Endodermal cell (in vitro differentiated cells): ENCODE measurements around the gene GALNS. TPM values are rescaled to one million over a fixed set of nuclear protein-coding genes. Genes with fewer than 3 reads are reported as not detected.

ENCODE experiments used
- DNase-seq: peaks from one replicate; pipeline ENCODE4 v3.0.0-alpha.2; 2017
- H3K27ac ChIP-seq: 2 replicates; pipeline ENCODE4 v1.5.1; 2013; ENCODE audit warnings: mild to moderate bottlenecking, low read depth, low read length, moderate library complexity
- H3K27me3 ChIP-seq: 2 replicates; pipeline ENCODE4 v1.6.1; 2013; ENCODE audit warnings: mild to moderate bottlenecking, low read length, moderate library complexity; ENCODE audit not compliant: insufficient read depth, control insufficient read depth, poor library complexity, severe bottlenecking
- H3K36me3 ChIP-seq: 2 replicates; pipeline ENCODE4 v1.7.0; 2013; ENCODE audit warnings: mild to moderate bottlenecking, low read length, moderate library complexity; ENCODE audit not compliant: control insufficient read depth, insufficient read depth
- H3K4me1 ChIP-seq: one replicate; pipeline ENCODE4 v1.7.0; 2013; ENCODE audit warnings: low read length; ENCODE audit not compliant: control insufficient read depth, insufficient read depth
- H3K4me3 ChIP-seq: 2 replicates; pipeline ENCODE4 v1.5.1; 2013; ENCODE audit warnings: mild to moderate bottlenecking, low read length, moderate library complexity
- H3K9ac ChIP-seq: 2 replicates; pipeline ENCODE4 v1.6.1; 2013; ENCODE audit warnings: mild to moderate bottlenecking, low read length, moderate library complexity; ENCODE audit not compliant: poor library complexity, severe bottlenecking; ENCODE audit errors: extremely low read depth
- H3K9me3 ChIP-seq: 2 replicates; pipeline ENCODE4 v1.6.1; 2013; ENCODE audit warnings: mild to moderate bottlenecking, low read length, moderate library complexity; ENCODE audit not compliant: control insufficient read depth
- H3K27ac Mint-ChIP-seq: 2 replicates; pipeline ENCODE4 v1.8.0; 2020; ENCODE audit warnings: mixed read lengths
- H3K27me3 Mint-ChIP-seq: 2 replicates; pipeline ENCODE4 v1.8.0; 2021; ENCODE audit warnings: mild to moderate bottlenecking, mixed read lengths; ENCODE audit not compliant: insufficient read depth
- H3K36me3 Mint-ChIP-seq: 2 replicates; pipeline ENCODE4 v1.8.0; 2020; ENCODE audit warnings: low read depth, mixed read lengths
- H3K4me1 Mint-ChIP-seq: 2 replicates; pipeline ENCODE4 v1.8.0; 2020; ENCODE audit warnings: mixed read lengths
- H3K4me3 Mint-ChIP-seq: 2 replicates; pipeline ENCODE4 v1.8.0; 2020; ENCODE audit warnings: mild to moderate bottlenecking, moderate library complexity, mixed read lengths
- H3K9me3 Mint-ChIP-seq: 2 replicates; pipeline ENCODE4 v1.8.0; 2020; ENCODE audit warnings: mild to moderate bottlenecking, mixed read lengths
- WGBS, 2 experiments: methylation state at CpG; one replicate each; pipeline versions ENCODE4 v1.1.5 to v1.1.7; 2013; ENCODE audit warnings: missing lambda C conversion rate in 2 of 2, mixed read lengths in 1 of 2; ENCODE audit not compliant: insufficient coverage in 1 of 2, insufficient read length in 1 of 2; 5-methylcytosine and 5-hydroxymethylcytosine counted together
- total RNA-seq, 2 donors: library from RNA; stranded (reverse); fragmentation: NEBNext Ultra II Directional in 1 of 2; extraction: Animal tissue kit (Norgen Biotek cat#: 25700) in 1 of 2; gene quantifications; 2 replicates in 1 of 2; 3 replicates in 1 of 2; pipeline ENCODE4 v1.2.1, GENCODE V29; 2021
- TF ChIP-seq, protein P1 (sequence below): fragments of 200-600 bp; sonication (generic); conservative IDR thresholded peaks from 2 replicates; pipeline ENCODE4 v1.5.0; 2021; ENCODE audit warnings: antibody characterized with exemption, mild to moderate bottlenecking

Gene GALNS
- total RNA-seq, 2 donors from 2014 or later: 32.2 to 39.6 TPM

GRCh38 chr16:88886420-88886844 is 29.7 kb upstream of the GALNS start:
- Histone ChIP-seq H3K36me3 (no peaks in the 10 kb centered on the region), H3K4me1 (no peaks in the 10 kb centered on the region), H3K9ac (no peak overlapping the region), H3K9me3 (no peaks in the 10 kb centered on the region), H3K27me3 (no peaks in the 10 kb centered on the region), H3K4me3 (no peak overlapping the region), H3K27ac (no peak overlapping the region)
- no peaks in the 10 kb centered on the region for H3K36me3 Mint-ChIP-seq
- WGBS, 2 experiments: 93 to 96% methylated on average over 14 to 15 of the region's 15 CpGs
- TF ChIP-seq, protein P1, sequence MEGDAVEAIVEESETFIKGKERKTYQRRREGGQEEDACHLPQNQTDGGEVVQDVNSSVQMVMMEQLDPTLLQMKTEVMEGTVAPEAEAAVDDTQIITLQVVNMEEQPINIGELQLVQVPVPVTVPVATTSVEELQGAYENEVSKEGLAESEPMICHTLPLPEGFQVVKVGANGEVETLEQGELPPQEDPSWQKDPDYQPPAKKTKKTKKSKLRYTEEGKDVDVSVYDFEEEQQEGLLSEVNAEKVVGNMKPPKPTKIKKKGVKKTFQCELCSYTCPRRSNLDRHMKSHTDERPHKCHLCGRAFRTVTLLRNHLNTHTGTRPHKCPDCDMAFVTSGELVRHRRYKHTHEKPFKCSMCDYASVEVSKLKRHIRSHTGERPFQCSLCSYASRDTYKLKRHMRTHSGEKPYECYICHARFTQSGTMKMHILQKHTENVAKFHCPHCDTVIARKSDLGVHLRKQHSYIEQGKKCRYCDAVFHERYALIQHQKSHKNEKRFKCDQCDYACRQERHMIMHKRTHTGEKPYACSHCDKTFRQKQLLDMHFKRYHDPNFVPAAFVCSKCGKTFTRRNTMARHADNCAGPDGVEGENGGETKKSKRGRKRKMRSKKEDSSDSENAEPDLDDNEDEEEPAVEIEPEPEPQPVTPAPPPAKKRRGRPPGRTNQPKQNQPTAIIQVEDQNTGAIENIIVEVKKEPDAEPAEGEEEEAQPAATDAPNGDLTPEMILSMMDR: no peak
- no peak overlapping the region for H3K4me3 Mint-ChIP-seq
- no peaks in the 10 kb centered on the region for H3K4me1 Mint-ChIP-seq
- H3K27me3 Mint-ChIP-seq: no peaks in the 10 kb centered on the region
- no peak for DNase-seq
- H3K27ac Mint-ChIP-seq: no peak overlapping the region
- H3K9me3 Mint-ChIP-seq: no peaks in the 10 kb centered on the region

DNA sequence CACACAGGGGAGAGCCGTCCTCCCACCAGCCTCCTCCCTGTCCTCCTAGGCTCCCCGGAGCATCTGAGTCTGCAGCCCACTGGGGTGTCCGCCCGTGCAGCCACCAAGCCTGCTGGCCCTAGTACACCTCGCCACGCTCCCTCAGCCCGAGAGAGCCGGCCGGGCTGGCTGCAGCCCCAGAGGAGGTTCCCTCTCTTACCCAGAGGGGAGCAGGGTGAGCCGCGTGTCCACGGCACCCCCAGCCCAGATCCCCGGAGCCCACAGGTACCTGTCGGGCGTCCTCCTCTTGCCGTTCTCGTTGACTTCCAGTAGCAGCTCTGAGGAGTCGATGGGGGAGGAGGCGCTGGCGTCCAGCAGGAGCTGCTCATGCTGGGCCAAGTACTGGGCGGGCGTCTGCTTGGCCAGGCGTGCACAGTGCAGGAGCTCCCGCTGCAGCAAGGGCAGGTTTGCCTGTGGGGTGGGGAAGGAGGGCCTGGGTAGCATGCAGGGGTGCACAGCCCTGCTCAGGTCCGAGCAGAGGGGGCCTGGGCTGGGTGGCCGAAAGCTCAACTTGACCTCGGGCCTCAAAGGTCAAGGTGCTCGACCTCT is 29.0 kb upstream of the GALNS start:
- TF ChIP-seq, protein P1: no peak
- Histone ChIP-seq H3K9ac (no peak overlapping the region), H3K9me3 (no peaks in the 10 kb centered on the region), H3K27me3 (no peaks in the 10 kb centered on the region), H3K4me3 (no peak overlapping the region), H3K36me3 (no peaks in the 10 kb centered on the region), H3K4me1 (no peaks in the 10 kb centered on the region), H3K27ac (no peak overlapping the region)
- no peak overlapping the region for H3K4me3 Mint-ChIP-seq
- no peak for DNase-seq
- no peaks in the 10 kb centered on the region for H3K36me3 Mint-ChIP-seq
- no peaks in the 10 kb centered on the region for H3K9me3 Mint-ChIP-seq
- no peak overlapping the region for H3K27ac Mint-ChIP-seq
- H3K4me1 Mint-ChIP-seq: no peaks in the 10 kb centered on the region
- no peaks in the 10 kb centered on the region for H3K27me3 Mint-ChIP-seq
- WGBS, 2 experiments: 92 to 95% methylated on average over 17 to 28 of the region's 28 CpGs

GRCh38 chr16:88884569-88885271 is 28.0 kb upstream of the GALNS start:
- H3K4me1 ChIP-seq: no peaks in the 10 kb centered on the region

More at GRCh38 chr16:88884569-88885271, 28.0 kb upstream of the GALNS start:
- no peak for DNase-seq
- Histone ChIP-seq H3K9ac (no peak overlapping the region), H3K4me3 (no peak overlapping the region), H3K27ac (no peak overlapping the region), H3K9me3 (no peaks in the 10 kb centered on the region), H3K36me3 (no peaks in the 10 kb centered on the region), H3K27me3 (no peaks in the 10 kb centered on the region)
- TF ChIP-seq, protein P1: no peak
- Mint-ChIP-seq H3K36me3 (no peaks in the 10 kb centered on the region), H3K27me3 (no peaks in the 10 kb centered on the region), H3K4me3 (no peak overlapping the region), H3K9me3 (no peaks in the 10 kb centered on the region), H3K4me1 (no peaks in the 10 kb centered on the region), H3K27ac (no peak overlapping the region)
- 93 to 95% methylated on average over 36 to 39 of the region's 39 CpGs for WGBS, 2 experiments
